Activated naive CD4-positive, alpha-beta T cell treated with anti-CD3 and anti-CD28 coated beads for 36 hours (primary cell): ENCODE data around the gene CHD6. TPM values are rescaled to one million over a fixed set of nuclear protein-coding genes. Genes with fewer than 3 reads are reported as not detected.

Source experiments
- CTCF ChIA-PET: fragments of 350-600 bp; sonication (Branson Sonifier 250); formaldehyde crosslinking; loops from one replicate; lab custom pipeline; 2021; ENCODE audit warnings: antibody characterized with exemption; lab: Charles Lee
- DNase-seq: peaks from one replicate; pipeline ENCODE4 v3.0.0-alpha.2; 2020
- H3K27ac Mint-ChIP-seq: one replicate; pipeline ENCODE4 v1.8.0; 2021; ENCODE audit warnings: mild to moderate bottlenecking, mixed read lengths
- H3K27me3 Mint-ChIP-seq: one replicate; pipeline ENCODE4 v1.8.0; 2021; ENCODE audit warnings: low read depth, mixed read lengths
- H3K36me3 Mint-ChIP-seq: one replicate; pipeline ENCODE4 v1.8.0; 2021; ENCODE audit warnings: low read depth, mixed read lengths
- H3K4me1 Mint-ChIP-seq: one replicate; pipeline ENCODE4 v1.8.0; 2021; ENCODE audit warnings: low read depth, mixed read lengths
- H3K4me3 Mint-ChIP-seq: one replicate; pipeline ENCODE4 v1.8.0; 2021; ENCODE audit warnings: mild to moderate bottlenecking, moderate library complexity, mixed read lengths
- H3K9me3 Mint-ChIP-seq: one replicate; pipeline ENCODE4 v1.8.0; 2021; ENCODE audit warnings: mixed read lengths
- intact Hi-C: fragments of 100-400 bp; cut with micrococcal nuclease; formaldehyde crosslinking; loops from one replicate; pipeline ENCODE4 v1.15.1; 2023
- total RNA-seq, 2 experiments: library from RNA; stranded (reverse); gene quantifications; one replicate each; pipeline ENCODE4 v1.2.3, GENCODE V29; 2021

Gene CHD6
- total RNA-seq, 2 experiments from 2014 or later: 30.1 to 31.8 TPM

DNA sequence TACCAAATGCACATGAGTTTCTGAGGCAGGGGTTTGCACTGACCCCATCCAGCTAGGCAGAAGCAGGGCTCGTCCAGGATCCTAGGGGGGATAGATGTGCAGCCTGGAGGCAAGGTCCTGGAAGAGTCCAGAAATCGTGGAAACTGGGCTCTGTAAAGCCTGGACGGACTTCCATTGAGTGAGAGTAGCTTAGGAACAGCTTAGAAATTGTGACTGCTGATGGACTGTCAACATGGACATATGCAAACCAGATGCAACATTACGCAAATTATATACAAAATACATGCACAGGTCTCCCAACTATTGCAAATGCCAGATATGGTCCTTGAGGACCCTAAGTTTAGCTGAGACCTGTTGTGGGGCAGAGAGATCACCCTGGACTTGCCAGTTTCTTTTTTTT lies 246.8 kb downstream of the CHD6 start:
- no peaks in the 10 kb centered on the region for H3K36me3 Mint-ChIP-seq
- DNase-seq: no peak
- H3K9me3 Mint-ChIP-seq: peaks cover 11% of the 10 kb centered on the region
- H3K4me3 Mint-ChIP-seq: no peak overlapping the region
- CTCF ChIA-PET: interaction anchor here (1.1 kb wide), 1 partner anchor 9 kb away, joined by 4 read pairs; no protein-coding TSS in a partner anchor
- no peak overlapping the region for H3K27ac Mint-ChIP-seq
- H3K4me1 Mint-ChIP-seq: peaks cover 4% of the 10 kb centered on the region
- intact Hi-C loops: no loop called here
- H3K27me3 Mint-ChIP-seq: peaks cover 27% of the 10 kb centered on the region

DNA sequence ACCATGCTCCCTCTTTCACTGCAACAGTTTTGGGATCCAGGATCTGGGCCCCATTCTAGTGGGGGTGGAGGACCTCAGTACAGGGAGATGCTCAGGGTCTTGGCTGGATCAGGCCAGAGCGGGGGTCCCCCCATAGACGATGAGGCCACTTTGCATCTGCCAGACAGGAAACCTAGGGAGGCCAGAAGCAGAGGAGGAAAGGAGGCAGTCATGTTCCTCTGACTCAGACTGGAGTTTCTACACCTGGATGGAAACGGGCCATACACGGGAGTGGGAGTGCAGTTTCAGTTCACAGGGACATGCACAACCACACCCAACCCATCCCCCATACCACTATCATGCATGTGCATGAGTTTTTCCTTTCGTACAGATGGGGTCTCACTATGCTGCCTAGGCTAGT lies 248.0 kb downstream of the CHD6 start:
- Mint-ChIP-seq H3K4me3 (no peak overlapping the region), H3K36me3 (no peaks in the 10 kb centered on the region), H3K27me3 (peaks cover 32% of the 10 kb centered on the region), H3K9me3 (peaks cover 11% of the 10 kb centered on the region), H3K4me1 (peaks cover 6% of the 10 kb centered on the region), H3K27ac (no peak overlapping the region)
- intact Hi-C loops: no loop called here
- CTCF ChIA-PET: no interaction called here
- no peak for DNase-seq

DNA sequence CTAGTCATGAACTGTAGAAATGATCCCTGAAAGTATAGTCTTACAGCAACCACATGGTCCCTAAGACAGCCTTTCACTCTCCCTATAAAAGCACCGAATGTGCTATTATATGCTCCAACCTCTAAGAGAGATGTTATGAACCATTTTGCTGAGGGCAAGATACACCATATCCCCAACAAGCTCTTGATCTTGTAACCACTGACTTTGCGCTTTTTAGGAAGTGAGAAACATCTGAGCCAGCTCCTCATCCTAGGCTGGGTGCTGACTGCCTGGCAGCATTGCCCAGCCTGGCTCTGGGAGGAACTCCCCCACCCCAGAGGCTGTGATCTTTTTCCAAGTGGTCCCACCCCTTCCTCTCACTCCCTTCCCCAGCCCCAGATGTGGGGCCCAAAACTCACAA lies 248.5 kb downstream of the CHD6 start:
- CTCF ChIA-PET: no interaction called here
- Mint-ChIP-seq H3K9me3 (peaks cover 11% of the 10 kb centered on the region), H3K36me3 (no peaks in the 10 kb centered on the region), H3K4me1 (peaks cover 6% of the 10 kb centered on the region), H3K27me3 (peaks cover 36% of the 10 kb centered on the region), H3K27ac (no peak overlapping the region), H3K4me3 (no peak overlapping the region)
- DNase-seq: no peak
- intact Hi-C loops: no loop called here

DNA sequence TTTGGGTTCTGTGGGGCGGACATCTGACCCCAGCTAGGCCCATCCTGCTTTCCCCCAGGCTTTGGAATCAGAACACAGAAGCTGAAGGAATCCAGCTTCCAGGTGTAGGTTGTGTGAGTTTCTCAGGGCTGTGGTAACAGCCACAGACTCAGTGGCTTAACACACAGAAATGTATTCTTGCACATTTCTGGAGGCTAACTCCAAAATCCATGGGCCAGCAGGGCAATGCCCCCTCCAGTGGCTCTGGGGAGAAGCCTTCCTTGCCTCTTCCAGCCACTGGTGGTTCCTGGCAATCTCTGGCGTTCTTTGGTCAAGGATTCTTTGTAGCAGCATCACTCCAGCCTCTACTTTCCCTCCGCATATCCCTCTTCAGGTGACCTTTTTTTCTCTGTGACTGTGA lies 250.2 kb downstream of the CHD6 start:
- H3K27me3 Mint-ChIP-seq: peaks cover 30% of the 10 kb centered on the region
- CTCF ChIA-PET: no interaction called here
- DNase-seq: no peak
- H3K36me3 Mint-ChIP-seq: no peaks in the 10 kb centered on the region
- no peak overlapping the region for H3K4me3 Mint-ChIP-seq
- H3K4me1 Mint-ChIP-seq: peaks cover 6% of the 10 kb centered on the region
- H3K27ac Mint-ChIP-seq: no peak overlapping the region
- intact Hi-C loops: no loop called here
- peaks cover 10% of the 10 kb centered on the region for H3K9me3 Mint-ChIP-seq

DNA sequence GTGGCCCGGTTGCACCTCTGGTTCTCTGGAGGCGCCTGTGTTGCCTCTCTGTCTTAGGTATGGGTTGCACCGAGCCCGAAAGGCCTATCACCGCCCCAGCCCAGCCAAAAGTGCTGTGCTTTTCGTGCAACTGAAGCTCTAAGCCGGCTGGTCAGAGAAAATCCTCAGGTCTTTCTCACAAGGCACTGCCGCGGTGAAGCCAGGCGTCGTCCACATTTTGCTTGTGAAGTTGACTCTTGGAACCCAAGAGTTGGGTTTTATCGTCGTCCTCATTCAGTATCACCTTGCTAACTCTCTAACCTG lies 250.8 kb downstream of the CHD6 start:
- peaks cover 5% of the 10 kb centered on the region for H3K9me3 Mint-ChIP-seq
- peak overlapping the region; percentile 49 for H3K4me3 Mint-ChIP-seq
- intact Hi-C loops: no loop called here
- DNase-seq: no peak
- no peak overlapping the region for H3K27ac Mint-ChIP-seq
- CTCF ChIA-PET: no interaction called here
- H3K36me3 Mint-ChIP-seq: no peaks in the 10 kb centered on the region
- H3K27me3 Mint-ChIP-seq: peaks cover 29% of the 10 kb centered on the region
- peaks cover 6% of the 10 kb centered on the region for H3K4me1 Mint-ChIP-seq

DNA sequence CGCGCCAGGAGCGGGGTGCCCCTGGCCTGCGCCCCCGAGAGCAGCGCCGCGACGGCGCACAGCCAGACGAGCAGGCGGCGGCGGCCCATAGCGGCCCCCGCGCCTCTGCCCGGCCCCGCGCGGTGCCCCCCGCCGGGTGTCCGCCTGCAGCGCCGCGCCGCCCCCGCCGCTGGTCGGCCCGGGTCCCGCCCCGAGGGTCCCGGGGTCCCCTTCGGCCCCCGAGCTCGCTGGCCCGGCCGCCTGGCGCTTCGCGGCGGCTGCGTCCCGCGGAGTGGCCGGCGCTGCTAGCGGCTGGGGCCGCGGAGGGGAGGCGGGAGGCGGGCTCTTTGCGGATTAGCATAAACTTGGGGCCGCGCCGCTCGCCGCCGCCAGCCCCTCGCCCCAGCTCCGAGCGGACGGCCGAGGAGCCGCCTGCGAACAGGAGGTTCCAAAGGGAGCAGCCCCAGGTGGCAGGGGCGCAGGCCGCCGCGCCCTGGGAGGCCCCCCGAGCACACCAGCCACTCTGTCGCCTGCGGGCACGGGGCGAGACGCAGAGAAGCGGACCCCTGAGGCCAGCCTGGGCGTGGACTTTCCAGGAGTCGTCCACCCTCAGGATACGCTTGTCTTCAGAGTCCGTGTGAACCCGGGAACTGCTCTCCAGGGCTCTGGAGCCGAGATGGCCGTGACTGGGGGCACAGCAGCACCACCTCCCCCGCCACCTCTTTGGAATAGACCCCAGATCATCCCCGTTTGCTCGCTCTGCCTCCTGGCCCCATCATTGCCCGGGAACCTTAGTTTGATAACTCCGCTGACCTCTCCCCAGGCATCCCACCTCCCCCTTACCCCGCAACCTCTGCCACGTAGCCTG lies 251.4 kb downstream of the CHD6 start, which contains the start of gene EMILIN3:
EMILIN3 (minus strand) TSS at position 273 of the 847 bp plus-strand sequence; CDS start at position 89, 184 bp downstream.
- Mint-ChIP-seq H3K27me3 (peaks cover 29% of the 10 kb centered on the region), H3K9me3 (peaks cover 5% of the 10 kb centered on the region), H3K4me3 (peak within 1 kb of the TSS; percentile 49), H3K27ac (no peak within 1 kb of the TSS), H3K4me1 (peaks cover 6% of the 10 kb centered on the region), H3K36me3 (no peaks in the 10 kb centered on the region)
- CTCF ChIA-PET: no interaction called here
- DNase-seq: no peak
- intact Hi-C loops: no loop called here

DNA sequence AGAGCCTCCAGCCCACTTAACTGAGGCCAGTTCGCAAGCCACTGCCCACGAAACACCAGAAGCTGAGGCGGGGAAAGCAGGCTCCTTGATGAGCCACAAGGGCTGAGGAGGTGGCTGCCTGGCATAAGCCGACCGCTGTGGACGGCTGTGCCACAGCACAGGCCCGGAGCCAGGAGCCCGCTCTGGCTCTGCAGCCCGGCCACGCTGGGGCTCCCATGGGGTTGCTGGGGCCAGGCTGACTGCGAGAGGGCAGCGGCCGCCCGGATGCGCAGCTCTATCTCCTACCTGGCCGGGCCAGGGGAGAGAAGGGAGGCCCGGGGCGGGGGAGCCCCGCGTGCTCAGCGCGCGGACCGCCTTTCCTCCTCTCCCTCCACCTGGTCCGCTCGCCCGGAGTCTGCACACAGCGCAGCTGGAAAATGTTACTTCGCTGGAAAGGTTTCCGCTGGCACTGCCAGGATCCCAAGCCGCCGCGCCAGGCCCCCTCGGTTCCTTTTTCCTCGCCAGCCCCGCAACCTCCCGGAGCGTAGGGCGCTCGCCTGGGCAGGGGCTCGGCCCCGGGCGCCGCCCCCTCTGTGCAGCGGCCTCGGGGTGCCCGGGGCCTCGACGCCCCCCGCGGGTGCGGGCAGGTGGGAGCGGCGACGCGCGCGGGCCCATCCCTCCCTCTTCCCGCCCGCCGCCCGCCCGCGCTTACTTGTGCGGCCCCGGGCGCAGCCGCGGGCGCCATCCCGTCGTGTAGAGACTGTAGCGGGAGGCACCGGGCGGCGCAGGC lies 252.2 kb downstream of the CHD6 start:
- Mint-ChIP-seq H3K9me3 (no peaks in the 10 kb centered on the region), H3K36me3 (no peaks in the 10 kb centered on the region), H3K27me3 (peaks cover 29% of the 10 kb centered on the region), H3K27ac (no peak overlapping the region), H3K4me3 (no peak overlapping the region), H3K4me1 (peaks cover 6% of the 10 kb centered on the region)
- intact Hi-C loops: no loop called here
- DNase-seq: no peak
- CTCF ChIA-PET: no interaction called here

DNA sequence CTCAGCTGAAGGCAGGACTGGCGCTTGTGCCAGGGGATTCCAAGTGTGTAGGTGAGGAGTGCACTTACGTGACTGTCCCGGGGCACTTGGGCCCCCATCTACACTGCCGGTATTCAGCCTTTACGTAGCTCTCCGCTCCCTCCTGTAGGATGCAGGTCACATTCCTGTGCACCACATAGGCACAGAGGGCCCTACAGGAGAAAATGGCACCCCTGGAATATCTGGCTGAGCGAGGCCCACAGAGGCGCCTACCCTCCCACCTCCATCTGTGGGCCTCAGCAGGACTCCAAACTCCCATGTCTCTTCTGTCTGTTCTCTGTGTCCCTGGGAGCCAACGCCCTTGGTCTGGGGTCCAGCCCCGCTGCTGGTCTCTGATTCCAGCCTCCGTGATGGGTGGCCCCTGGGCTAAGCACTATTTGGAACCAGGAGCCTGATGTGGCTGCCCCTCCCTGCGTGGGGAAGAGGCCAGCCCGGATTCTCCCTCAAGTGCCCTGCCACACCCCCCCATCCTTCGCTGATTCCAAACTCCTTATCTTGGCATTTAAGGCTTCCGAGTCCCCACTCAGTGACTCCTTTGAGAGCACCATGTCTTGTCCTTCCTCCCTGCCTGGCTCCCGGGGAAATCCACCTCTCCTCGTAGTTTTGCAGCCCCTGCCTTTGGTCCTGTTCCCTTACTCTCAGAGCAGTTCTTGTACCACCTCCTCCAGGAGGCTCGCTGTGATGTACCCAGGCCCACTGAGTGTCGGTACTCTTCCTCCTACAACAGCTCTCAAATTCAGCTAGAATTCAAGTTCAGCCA lies 253.0 kb downstream of the CHD6 start:
- Mint-ChIP-seq H3K9me3 (no peaks in the 10 kb centered on the region), H3K4me3 (no peak overlapping the region), H3K4me1 (peaks cover 6% of the 10 kb centered on the region), H3K36me3 (no peaks in the 10 kb centered on the region), H3K27ac (no peak overlapping the region), H3K27me3 (peaks cover 29% of the 10 kb centered on the region)
- DNase-seq: no peak
- intact Hi-C loops: no loop called here
- CTCF ChIA-PET: no interaction called here

DNA sequence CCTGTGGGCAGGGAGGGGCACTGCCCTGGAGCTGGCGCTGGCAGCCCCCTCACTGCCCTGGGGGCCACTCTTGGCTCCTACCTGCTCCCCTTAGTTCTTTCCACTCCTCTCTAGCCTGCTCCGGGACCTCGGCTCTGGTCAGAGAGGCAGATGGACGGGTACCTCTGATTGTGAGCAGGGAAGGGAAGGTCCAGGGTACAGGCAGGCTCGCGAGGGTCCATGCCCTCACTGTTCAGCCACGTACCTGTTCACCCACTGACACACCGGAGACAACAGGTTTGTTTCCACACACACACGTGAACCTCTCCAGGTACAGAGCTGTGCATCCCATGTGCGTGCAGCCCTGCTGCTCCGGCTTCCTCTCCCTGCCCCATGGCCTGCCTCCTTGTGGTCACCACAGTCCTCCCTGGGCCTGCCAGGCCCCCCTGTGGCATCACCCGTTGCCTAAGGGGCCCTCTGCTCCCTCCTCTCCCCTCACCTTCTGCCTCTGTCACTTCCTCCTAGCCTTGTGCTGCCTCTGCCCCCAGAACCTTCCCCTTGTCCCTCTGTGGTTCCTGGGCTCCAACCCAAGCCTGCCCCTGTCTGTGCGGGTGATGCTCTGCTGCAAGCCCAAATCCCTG lies 253.8 kb downstream of the CHD6 start:
- intact Hi-C loops: no loop called here
- Mint-ChIP-seq H3K4me3 (no peak overlapping the region), H3K27ac (no peak overlapping the region), H3K36me3 (no peaks in the 10 kb centered on the region), H3K27me3 (peaks cover 26% of the 10 kb centered on the region), H3K4me1 (peaks cover 6% of the 10 kb centered on the region), H3K9me3 (no peaks in the 10 kb centered on the region)
- CTCF ChIA-PET: no interaction called here
- no peak for DNase-seq

DNA sequence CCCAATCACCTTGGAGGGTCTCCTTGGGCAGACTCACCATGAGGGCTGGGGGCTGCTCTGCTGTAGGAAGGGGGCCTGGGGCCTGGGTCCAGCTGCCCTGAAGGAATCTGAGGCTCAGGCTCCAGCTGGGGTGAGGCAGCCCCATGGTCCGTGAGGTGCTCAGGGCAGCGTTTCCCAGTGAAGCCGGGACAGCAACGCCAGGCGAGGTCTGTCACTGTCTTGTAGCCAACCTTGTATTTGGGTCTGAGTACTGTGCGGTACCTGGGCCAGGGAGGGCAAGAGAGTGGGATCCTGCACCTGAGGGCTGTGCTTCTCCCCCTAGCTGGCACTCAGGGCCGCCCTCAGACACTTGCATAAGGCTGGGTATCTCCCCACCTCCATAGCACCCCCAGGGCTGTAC lies 254.6 kb downstream of the CHD6 start:
- DNase-seq: no peak
- intact Hi-C loops: no loop called here
- H3K4me3 Mint-ChIP-seq: no peak overlapping the region

DNA sequence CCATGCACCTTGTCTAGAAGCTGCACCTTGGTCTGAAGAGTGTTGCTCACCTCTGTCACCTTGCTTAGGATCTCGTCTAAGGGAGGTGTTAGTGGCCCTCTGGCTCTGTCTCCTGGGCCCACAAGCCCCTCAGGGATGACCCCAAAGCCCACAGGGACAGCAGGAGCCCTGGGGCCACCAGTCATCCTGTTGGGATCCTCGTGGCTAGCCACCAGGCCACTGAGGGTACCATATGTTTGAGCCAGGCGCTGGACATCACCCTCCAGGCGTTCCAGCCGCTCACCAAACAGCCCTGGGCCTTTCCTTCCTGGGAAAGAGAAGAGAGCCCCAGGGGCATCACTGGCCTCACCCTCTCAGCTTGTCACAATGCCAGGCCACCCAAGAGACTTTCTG lies 255.4 kb downstream of the CHD6 start:
- no peak overlapping the region for H3K27ac Mint-ChIP-seq
- H3K4me1 Mint-ChIP-seq: peaks cover 6% of the 10 kb centered on the region
- H3K36me3 Mint-ChIP-seq: no peaks in the 10 kb centered on the region
- peaks cover 17% of the 10 kb centered on the region for H3K27me3 Mint-ChIP-seq
- no peaks in the 10 kb centered on the region for H3K9me3 Mint-ChIP-seq
- intact Hi-C loops: no loop called here
- CTCF ChIA-PET: interaction anchor here (0.9 kb wide), 1 partner anchor 9 kb away, joined by 4 read pairs; no protein-coding TSS in a partner anchor
- no peak overlapping the region for H3K4me3 Mint-ChIP-seq
- no peak for DNase-seq

More for the DNA sequence above, 254.6 kb downstream of the CHD6 start:
- no peaks in the 10 kb centered on the region for H3K36me3 Mint-ChIP-seq
- CTCF ChIA-PET: no interaction called here
- H3K9me3 Mint-ChIP-seq: no peaks in the 10 kb centered on the region
- peaks cover 6% of the 10 kb centered on the region for H3K4me1 Mint-ChIP-seq
- H3K27ac Mint-ChIP-seq: no peak overlapping the region
- H3K27me3 Mint-ChIP-seq: peaks cover 22% of the 10 kb centered on the region
